Thyroid gland (tissue), 4 donors: Measurements from ENCODE around the gene CARNS1.

Experiments
- POLR2A ChIP-seq, 2 donors: fragments of 450-650 bp; IDR thresholded peaks; one replicate each; pipeline ENCODE4 v1.6.1; 2017; ENCODE audit warnings: antibody characterized with exemption in 2 of 2, mild to moderate bottlenecking in 2 of 2, moderate library complexity in 1 of 2
- TF ChIP-seq, protein P1 (sequence below), 6 experiments: fragments of 200-600 bp in 3 of 6; fragments of 450-650 bp in 3 of 6; sonication (generic) in 3 of 6; IDR thresholded peaks; one replicate each; pipeline ENCODE4 v1.5.1; 2016 to 2019; ENCODE audit warnings: antibody characterized with exemption in 6 of 6, mild to moderate bottlenecking in 2 of 6, inconsistent platforms in 1 of 6, moderate library complexity in 1 of 6

DNA sequence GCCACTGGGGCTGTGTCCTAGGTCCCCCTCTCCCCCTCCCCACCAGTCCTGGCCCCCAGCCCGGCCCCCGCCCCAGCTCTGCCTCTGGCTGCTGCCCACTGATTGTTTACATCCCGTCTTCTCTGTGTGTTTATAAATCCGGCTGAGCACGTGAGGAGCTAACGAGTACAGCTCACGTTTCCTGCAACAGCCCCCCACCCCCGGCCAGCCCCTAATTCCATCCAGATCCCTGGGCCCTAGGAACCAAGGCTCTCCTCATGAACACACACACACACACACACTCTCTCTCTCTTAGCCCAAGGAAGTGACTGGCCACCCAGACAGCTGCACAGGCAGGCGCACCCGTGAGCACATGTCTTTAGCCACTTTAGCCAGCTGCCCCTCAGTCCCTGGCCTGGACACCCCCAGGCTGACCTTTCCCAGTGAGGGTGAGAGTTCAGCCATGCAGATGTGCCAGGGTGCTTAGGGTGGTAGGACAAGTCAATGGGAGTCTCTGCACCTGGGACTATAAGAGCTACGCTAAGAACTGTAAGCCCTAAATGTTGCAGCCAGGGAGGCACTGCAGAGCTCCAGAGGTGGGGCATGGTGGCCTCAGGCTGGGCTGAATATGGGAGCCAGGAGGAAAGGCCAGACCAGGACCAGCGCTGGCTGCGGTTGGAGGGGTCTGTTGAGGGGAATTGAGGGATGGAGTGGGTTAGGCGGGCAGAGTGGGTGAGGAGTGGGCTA, 45.0 kb upstream of the CARNS1 start:
- TF ChIP-seq, protein P1, sequence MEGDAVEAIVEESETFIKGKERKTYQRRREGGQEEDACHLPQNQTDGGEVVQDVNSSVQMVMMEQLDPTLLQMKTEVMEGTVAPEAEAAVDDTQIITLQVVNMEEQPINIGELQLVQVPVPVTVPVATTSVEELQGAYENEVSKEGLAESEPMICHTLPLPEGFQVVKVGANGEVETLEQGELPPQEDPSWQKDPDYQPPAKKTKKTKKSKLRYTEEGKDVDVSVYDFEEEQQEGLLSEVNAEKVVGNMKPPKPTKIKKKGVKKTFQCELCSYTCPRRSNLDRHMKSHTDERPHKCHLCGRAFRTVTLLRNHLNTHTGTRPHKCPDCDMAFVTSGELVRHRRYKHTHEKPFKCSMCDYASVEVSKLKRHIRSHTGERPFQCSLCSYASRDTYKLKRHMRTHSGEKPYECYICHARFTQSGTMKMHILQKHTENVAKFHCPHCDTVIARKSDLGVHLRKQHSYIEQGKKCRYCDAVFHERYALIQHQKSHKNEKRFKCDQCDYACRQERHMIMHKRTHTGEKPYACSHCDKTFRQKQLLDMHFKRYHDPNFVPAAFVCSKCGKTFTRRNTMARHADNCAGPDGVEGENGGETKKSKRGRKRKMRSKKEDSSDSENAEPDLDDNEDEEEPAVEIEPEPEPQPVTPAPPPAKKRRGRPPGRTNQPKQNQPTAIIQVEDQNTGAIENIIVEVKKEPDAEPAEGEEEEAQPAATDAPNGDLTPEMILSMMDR (IDR thresholded peaks at IDR 0.05), result no peak
- TF ChIP-seq POLR2A (IDR thresholded peaks at IDR 0.05), result no peak
